Transverse colon (tissue), 4 donors: ENCODE results near the gene SHISA8. TPM values are rescaled to one million over a fixed set of nuclear protein-coding genes. Genes with fewer than 3 reads are reported as not detected.

Source experiments
- DNase-seq: peaks from one replicate; pipeline ENCODE4 v3.0.0-alpha.2; 2019
- H3K27ac ChIP-seq, 4 donors: fragments of 200-600 bp; sonication (generic); 2 replicates each; pipeline ENCODE4 v1.5.1; 2016 to 2018; ENCODE audit warnings: inconsistent platforms in 4 of 4
- H3K27me3 ChIP-seq: fragments of 200-600 bp; sonication (generic); 2 replicates; pipeline ENCODE4 v1.5.1; 2017; ENCODE audit warnings: inconsistent platforms
- H3K36me3 ChIP-seq, 4 donors: fragments of 200-600 bp; sonication (generic); 2 replicates each; pipeline ENCODE4 v1.5.1; 2017 to 2019; ENCODE audit warnings: inconsistent platforms in 4 of 4
- H3K4me1 ChIP-seq, 4 donors: fragments of 200-600 bp; sonication (generic); 2 replicates each; pipeline ENCODE4 v1.5.1; 2017 to 2020; ENCODE audit warnings: inconsistent platforms in 4 of 4
- H3K4me3 ChIP-seq, 4 donors: fragments of 200-600 bp; sonication (generic); 1 replicate in 1 of 4; 2 replicates in 3 of 4; pipeline versions ENCODE4 v1.5.1 to v1.6.1; 2017 to 2019; ENCODE audit warnings: inconsistent platforms in 4 of 4
- H3K9me3 ChIP-seq, 2 donors: fragments of 200-600 bp; sonication (generic); 2 replicates each; pipeline ENCODE4 v1.5.1; 2017 to 2019; ENCODE audit warnings: inconsistent platforms in 2 of 2
- CTCF ChIP-seq, 5 experiments: fragments of 200-600 bp in 3 of 5; fragments of 450-650 bp in 2 of 5; sonication (generic) in 3 of 5; IDR thresholded peaks; 1 replicate in 2 of 5; 2 replicates in 3 of 5; pipeline ENCODE4 v1.5.1; 2016 to 2017; ENCODE audit warnings: antibody characterized with exemption in 5 of 5, inconsistent platforms in 3 of 5, mild to moderate bottlenecking in 2 of 5, moderate library complexity in 1 of 5
- EP300 ChIP-seq: sonication (generic); formaldehyde crosslinking; IDR thresholded peaks from one replicate; pipeline ENCODE4 v1.6.1; 2017; ENCODE audit warnings: antibody characterized with exemption, low read depth
- POLR2A ChIP-seq: fragments of 450-650 bp; IDR thresholded peaks from one replicate; pipeline ENCODE4 v1.6.1; 2016; ENCODE audit warnings: antibody characterized with exemption, mild to moderate bottlenecking, moderate library complexity
- POLR2AphosphoS5 ChIP-seq, 3 donors: sonication (generic); formaldehyde crosslinking; IDR thresholded peaks; one replicate each; pipeline ENCODE4 v1.6.1; 2016; ENCODE audit warnings: antibody characterized with exemption in 3 of 3
- WGBS, 2 donors: methylation state at CpG; one replicate each; pipeline ENCODE4 v1.1.5; 2018; ENCODE audit warnings: low coverage in 1 of 2; 5-methylcytosine and 5-hydroxymethylcytosine counted together
- in situ Hi-C, 4 donors: fragments of 200-750 bp; cut with MboI; loops; one replicate each; pipeline versions ENCODE4 v1.15.0 to v1.15.1; 2017; ENCODE audit warnings: low sequenced_read_pairs in 3 of 4, low pct_ligation_motif_present in 1 of 4, low pct_unique_long_range_greater_than_20kb in 1 of 4
- intact Hi-C: fragments of 100-400 bp; cut with DNase I; formaldehyde crosslinking; loops from one replicate; pipeline ENCODE4 v1.15.1; 2023; ENCODE audit warnings: low total_unique reads
- total RNA-seq, 4 donors: library from RNA; depleted of rRNA; stranded (reverse); fragments of >200 nt; gene quantifications; one replicate each; pipeline ENCODE4 v1.1.0, GENCODE V29; 2016

SHISA8 gene
- total RNA-seq, 4 donors from 2014 or later, result 0.32 TPM; not detected in 3

GRCh38 chr22:41928593-41929417, 13.9 kb upstream of the SHISA8 start:
- TF ChIP-seq EP300 (no peak), POLR2AphosphoS5 (IDR thresholded peaks at IDR 0.05) (no peak), CTCF (IDR thresholded peaks at IDR 0.05) (no peak), POLR2A (no peak)
- no peak for DNase-seq

GRCh38 chr22:41927813-41928212, 12.9 kb upstream of the SHISA8 start:
- WGBS, 2 donors, result 80% methylated on average over 6 of the region's 6 CpGs; no CpG with 5 or more reads in 1 of the 2 donors
- H3K4me1 ChIP-seq, result peaks cover 0 to 14% (median 12%) of the 10 kb centered on the region in 4 donors
- intact Hi-C loops (no loop called here), in situ Hi-C loops (loop anchor here in 1 of 4 donors (25.0 kb wide), 1 partner anchor 116 kb away; the partner anchor contains the start of gene CCDC134)
- no peak for DNase-seq
- H3K27ac ChIP-seq, result no peak overlapping the region
- H3K4me3 ChIP-seq, result no peak overlapping the region
- peaks cover 44% of the 10 kb centered on the region for H3K27me3 ChIP-seq
- no peaks in the 10 kb centered on the region for H3K36me3 ChIP-seq
- TF ChIP-seq CTCF (IDR thresholded peaks at IDR 0.05) (no peak), EP300 (no peak), POLR2AphosphoS5 (IDR thresholded peaks at IDR 0.05) (no peak), POLR2A (no peak)
- no peaks in the 10 kb centered on the region for H3K9me3 ChIP-seq

More at GRCh38 chr22:41928593-41929417, 13.9 kb upstream of the SHISA8 start:
- Histone ChIP-seq H3K4me3 (no peak overlapping the region), H3K4me1 (peaks cover 0 to 14% (median 12%) of the 10 kb centered on the region in 4 donors), H3K9me3 (no peaks in the 10 kb centered on the region), H3K27me3 (peaks cover 42% of the 10 kb centered on the region), H3K36me3 (no peaks in the 10 kb centered on the region), H3K27ac (no peak overlapping the region)
- 47 to 71% methylated on average over 2 to 14 of the region's 14 CpGs for WGBS, 2 donors
- in situ Hi-C loops, result loop anchor here in 1 of 4 donors (25.0 kb wide), 1 partner anchor 117 kb away; the partner anchor contains the start of gene CCDC134
- intact Hi-C loops, result no loop called here

- peak; percentile 87 for DNase-seq
- Histone ChIP-seq H3K4me3 (peak overlapping the region; percentile 14 to 63 (median 44)), H3K27ac (peak overlapping the region in 3 of 4 donors; percentile 18 to 65 (median 34)), H3K27me3 (peaks cover 45% of the 10 kb centered on the region), H3K4me1 (peaks cover 0 to 14% (median 12%) of the 10 kb centered on the region in 4 donors), H3K36me3 (no peaks in the 10 kb centered on the region), H3K9me3 (no peaks in the 10 kb centered on the region)
- TF ChIP-seq EP300 (no peak), CTCF (IDR thresholded peaks at IDR 0.05) (peak; percentile 38 to 83 (median 68)), POLR2AphosphoS5 (IDR thresholded peaks at IDR 0.05) (no peak), POLR2A (no peak)
- 6% methylated on average over 23 of the region's 48 CpGs; no CpG with 5 or more reads in 1 of the 2 donors for WGBS, 2 donors
- intact Hi-C loops (no loop called here), in situ Hi-C loops (loop anchor here in 1 of 4 donors (25.0 kb wide), 1 partner anchor 114 kb away; the partner anchor contains the start of gene CCDC134)
Observed at GRCh38 chr22:41925783-41926460, 11.0 kb upstream of the SHISA8 start.
